Left hindlimb (tissue), 1 donor: ENCODE data around the gene FBLN5.
"Not testable (repeated sequence)": the region's sequence is repeated elsewhere in the genome, so short reads cannot be mapped to it uniquely, and the experiment has no call there.

Experiments used
- DNase-seq: peaks from one replicate; pipeline ENCODE4 v3.0.0-alpha.2; 2018

FBLN5 gene

GRCh38 chr14:91858536-91859275 lies 88.8 kb downstream of the FBLN5 start:
- no peak for DNase-seq

- DNase-seq, result no peak
These were observed 89.9 kb downstream of the FBLN5 start for GRCh38 chr14:91857614-91858013.

- no peak for DNase-seq
These were observed 93.1 kb downstream of the FBLN5 start for GRCh38 chr14:91854327-91854934.

- DNase-seq, result no peak
These were observed 95.9 kb downstream of the FBLN5 start for GRCh38 chr14:91851563-91851962.

GRCh38 chr14:91848504-91849001 lies 98.9 kb downstream of the FBLN5 start:
- no peak for DNase-seq

GRCh38 chr14:91847693-91848092 lies 99.8 kb downstream of the FBLN5 start:
- no peak for DNase-seq

GRCh38 chr14:91845652-91846051 lies 101.8 kb downstream of the FBLN5 start:
- DNase-seq, result no peak

- not testable (repeated sequence) for DNase-seq
These were observed 102.4 kb downstream of the FBLN5 start for GRCh38 chr14:91845056-91845455.

- no peak for DNase-seq
These were observed 103.5 kb downstream of the FBLN5 start for GRCh38 chr14:91844029-91844428.

- DNase-seq, result no peak
These were observed 104.1 kb downstream of the FBLN5 start for GRCh38 chr14:91843437-91843836.

GRCh38 chr14:91841065-91841464 lies 106.4 kb downstream of the FBLN5 start:
- DNase-seq, result no peak

- DNase-seq, result no peak
These were observed 107.7 kb downstream of the FBLN5 start for GRCh38 chr14:91839749-91840148.

GRCh38 chr14:91837076-91837475 lies 110.4 kb downstream of the FBLN5 start:
- DNase-seq, result no peak

- DNase-seq, result no peak
These were observed 111.3 kb downstream of the FBLN5 start for GRCh38 chr14:91835920-91836843.

GRCh38 chr14:91835197-91835919 lies 112.1 kb downstream of the FBLN5 start:
- DNase-seq, result no peak

- DNase-seq, result no peak
These were observed 112.9 kb downstream of the FBLN5 start for GRCh38 chr14:91834571-91834970.

GRCh38 chr14:91831337-91831736 lies 116.2 kb downstream of the FBLN5 start:
- DNase-seq, result no peak

- no peak for DNase-seq
These were observed 116.7 kb downstream of the FBLN5 start for GRCh38 chr14:91830777-91831176.

GRCh38 chr14:91829511-91829910 lies 118.0 kb downstream of the FBLN5 start:
- DNase-seq, result no peak

- no peak for DNase-seq
These were observed 119.7 kb downstream of the FBLN5 start for GRCh38 chr14:91827746-91828145.
